ENCODE data around the gene ZP1. TPM values are rescaled to one million over a fixed set of nuclear protein-coding genes. Genes with fewer than 3 reads are reported as not detected.
A peak's percentile ranks its signal among the peaks of the same experiment; 100 is the strongest.

ZP1 gene
- total and polyA plus RNA-seq, 2 experiments from 2014 or later: 1.0 to 1.3 TPM

GRCh38 chr11:60873533-60873932 lies 6.2 kb downstream of the ZP1 start:
- no peak for TF ChIP-seq EZH2phosphoT487 (IDR thresholded peaks at IDR 0.05; ENCODE audit: insufficient read depth, low read depth)
- no peak for TF ChIP-seq EZH2 (IDR thresholded peaks at IDR 0.05; ENCODE audit: insufficient read depth, poor library complexity, severe bottlenecking)
- H3F3A ChIP-seq (ENCODE audit: insufficient read depth): no peaks in the 10 kb centered on the region
- no peaks in the 10 kb centered on the region for H3K79me2 ChIP-seq (ENCODE audit: insufficient read depth)
- in situ Hi-C loops (cut with MboI): no loop called here
- WGBS, 2 experiments (ENCODE audit: low coverage in 1 of 2, low lambda C conversion rate in 2 of 2, missing lambda C conversion rate in 2 of 2): 80 to 84% methylated on average over 12 of the region's 12 CpGs
- H2AFZ ChIP-seq: peak overlapping the region; percentile 67
- H3K4me3 ChIP-seq: 0 out of 2 replicates have a peak overlapping the region, but pooled peaks have one; percentile 28
- H3K4me2 ChIP-seq (ENCODE audit: unreplicated experiment): peak overlapping the region; percentile 10
- no peaks in the 10 kb centered on the region for H3K9me2 ChIP-seq (ENCODE audit: insufficient read depth)
- no peak overlapping the region for H3K27ac ChIP-seq
- DNase-seq: no peak
- no peaks in the 10 kb centered on the region for H3K27me3 ChIP-seq (replicated peaks; ENCODE audit: insufficient read depth)
- H3K36me3 ChIP-seq (ENCODE audit: low read depth): no peaks in the 10 kb centered on the region
- H3K9ac ChIP-seq: no peak overlapping the region
- no peaks in the 10 kb centered on the region for H3K9me3 ChIP-seq (ENCODE audit: low read depth)
- H4K20me1 ChIP-seq (ENCODE audit: insufficient read depth): no peaks in the 10 kb centered on the region
- peaks cover 22% of the 10 kb centered on the region for H3K4me1 ChIP-seq (ENCODE audit: insufficient read depth)

DNA sequence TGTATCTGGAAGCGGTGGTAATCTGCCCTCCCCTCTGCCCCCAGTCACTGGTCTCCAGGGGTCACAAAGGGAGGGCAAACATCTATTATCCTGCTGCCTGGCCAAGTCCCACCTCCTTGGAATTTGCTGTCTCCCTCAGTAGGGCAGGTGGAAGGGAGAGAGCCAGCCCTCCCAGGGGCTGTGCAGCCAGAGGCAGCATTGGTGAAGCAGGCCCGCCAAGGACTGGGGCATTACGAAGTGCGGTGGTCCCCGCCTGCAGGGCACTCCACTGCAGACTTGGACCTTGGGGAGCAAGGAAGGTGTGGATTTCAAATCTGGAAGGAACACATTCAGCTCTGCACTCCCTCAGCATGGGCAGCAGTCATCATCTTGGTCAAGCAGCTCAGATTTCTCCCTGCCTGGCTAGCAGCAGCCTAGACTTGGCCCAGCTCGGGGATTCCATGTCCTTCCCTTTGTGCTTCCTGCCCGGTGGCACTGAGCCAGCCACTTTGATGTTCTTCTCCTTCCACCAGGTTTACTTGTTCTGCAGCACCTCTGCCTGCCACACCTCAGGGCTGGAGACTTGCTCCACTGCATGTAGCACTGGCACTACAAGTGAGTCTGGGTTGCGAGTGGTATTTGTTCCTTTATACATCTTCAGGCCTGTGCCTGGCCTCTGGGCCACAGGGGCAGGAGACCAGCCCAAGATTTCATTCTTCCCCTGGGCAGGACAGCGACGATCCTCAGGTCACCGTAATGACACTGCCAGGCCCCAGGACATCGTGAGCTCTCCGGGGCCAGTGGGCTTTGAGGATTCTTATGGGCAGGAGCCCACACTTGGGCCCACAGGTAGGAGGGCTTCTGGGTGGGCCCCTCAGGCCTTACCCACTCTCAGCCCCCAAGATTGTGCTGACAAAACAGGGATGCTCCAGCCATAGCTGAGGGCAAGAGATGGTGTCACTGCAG lies 7.4 kb downstream of the ZP1 start:
- Histone ChIP-seq H3K4me3 (no peak overlapping the region), H3K27me3 (replicated peaks; ENCODE audit: insufficient read depth) (no peaks in the 10 kb centered on the region), H3K9me2 (ENCODE audit: insufficient read depth) (no peaks in the 10 kb centered on the region), H3K4me1 (ENCODE audit: insufficient read depth) (peaks cover 22% of the 10 kb centered on the region), H2AFZ (no peak overlapping the region), H3K9ac (no peak overlapping the region), H3K79me2 (ENCODE audit: insufficient read depth) (no peaks in the 10 kb centered on the region), H3F3A (ENCODE audit: insufficient read depth) (no peaks in the 10 kb centered on the region), H4K20me1 (ENCODE audit: insufficient read depth) (no peaks in the 10 kb centered on the region), H3K27ac (no peak overlapping the region), H3K36me3 (ENCODE audit: low read depth) (no peaks in the 10 kb centered on the region), H3K9me3 (ENCODE audit: low read depth) (no peaks in the 10 kb centered on the region), H3K4me2 (ENCODE audit: unreplicated experiment) (no peak overlapping the region)
- in situ Hi-C loops (cut with MboI): no loop called here
- 88 to 89% methylated on average over 13 of the region's 13 CpGs for WGBS, 2 experiments (ENCODE audit: low coverage in 1 of 2, low lambda C conversion rate in 2 of 2, missing lambda C conversion rate in 2 of 2)
- TF ChIP-seq EZH2 (IDR thresholded peaks at IDR 0.05; ENCODE audit: insufficient read depth, poor library complexity, severe bottlenecking): no peak
- no peak for TF ChIP-seq EZH2phosphoT487 (IDR thresholded peaks at IDR 0.05; ENCODE audit: insufficient read depth, low read depth)
- DNase-seq: no peak

GRCh38 chr11:60875366-60876167 lies 8.2 kb downstream of the ZP1 start:
- Histone ChIP-seq H3K4me2 (ENCODE audit: unreplicated experiment) (no peak overlapping the region), H2AFZ (no peak overlapping the region), H3F3A (ENCODE audit: insufficient read depth) (no peaks in the 10 kb centered on the region), H3K9me3 (ENCODE audit: low read depth) (no peaks in the 10 kb centered on the region), H3K4me1 (ENCODE audit: insufficient read depth) (peaks cover 22% of the 10 kb centered on the region), H3K4me3 (no peak overlapping the region), H3K36me3 (ENCODE audit: low read depth) (no peaks in the 10 kb centered on the region), H3K9me2 (ENCODE audit: insufficient read depth) (no peaks in the 10 kb centered on the region), H3K27me3 (replicated peaks; ENCODE audit: insufficient read depth) (no peaks in the 10 kb centered on the region), H4K20me1 (ENCODE audit: insufficient read depth) (no peaks in the 10 kb centered on the region), H3K79me2 (ENCODE audit: insufficient read depth) (no peaks in the 10 kb centered on the region), H3K27ac (no peak overlapping the region), H3K9ac (no peak overlapping the region)
- in situ Hi-C loops (cut with MboI): no loop called here
- no peak for DNase-seq
- WGBS, 2 experiments (ENCODE audit: low coverage in 1 of 2, low lambda C conversion rate in 2 of 2, missing lambda C conversion rate in 2 of 2): 68 to 71% methylated on average over 7 of the region's 7 CpGs
- TF ChIP-seq EZH2phosphoT487 (IDR thresholded peaks at IDR 0.05; ENCODE audit: insufficient read depth, low read depth): no peak
- TF ChIP-seq EZH2 (IDR thresholded peaks at IDR 0.05; ENCODE audit: insufficient read depth, poor library complexity, severe bottlenecking): no peak

DNA sequence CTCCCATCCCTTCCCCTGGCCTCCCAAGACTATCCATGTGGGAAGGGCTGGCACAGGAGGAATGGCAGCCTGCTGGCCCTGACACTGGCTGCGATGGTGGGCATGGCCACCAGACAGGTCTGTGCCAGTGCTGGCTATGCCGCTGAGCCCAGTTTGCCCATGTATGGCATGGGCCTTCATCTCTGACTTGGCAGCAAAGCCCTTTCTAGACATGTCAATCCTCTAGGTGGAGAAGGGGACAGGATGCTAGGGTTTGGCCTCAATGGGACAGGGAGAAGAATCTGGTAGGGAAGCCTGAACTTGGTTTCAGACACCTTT lies 8.8 kb downstream of the ZP1 start:
- H3K9me2 ChIP-seq (ENCODE audit: insufficient read depth): no peaks in the 10 kb centered on the region
- no peak overlapping the region for H2AFZ ChIP-seq
- in situ Hi-C loops (cut with MboI): no loop called here
- H3K27me3 ChIP-seq (replicated peaks; ENCODE audit: insufficient read depth): no peaks in the 10 kb centered on the region
- no peaks in the 10 kb centered on the region for H3F3A ChIP-seq (ENCODE audit: insufficient read depth)
- no peak overlapping the region for H3K27ac ChIP-seq
- TF ChIP-seq EZH2 (IDR thresholded peaks at IDR 0.05; ENCODE audit: insufficient read depth, poor library complexity, severe bottlenecking): no peak
- WGBS, 2 experiments (ENCODE audit: low coverage in 1 of 2, low lambda C conversion rate in 2 of 2, missing lambda C conversion rate in 2 of 2): 100% methylated on average over 2 of the region's 2 CpGs
- H3K4me1 ChIP-seq (ENCODE audit: insufficient read depth): peaks cover 22% of the 10 kb centered on the region
- no peak overlapping the region for H3K9ac ChIP-seq
- no peaks in the 10 kb centered on the region for H3K36me3 ChIP-seq (ENCODE audit: low read depth)
- no peaks in the 10 kb centered on the region for H3K9me3 ChIP-seq (ENCODE audit: low read depth)
- no peaks in the 10 kb centered on the region for H3K79me2 ChIP-seq (ENCODE audit: insufficient read depth)
- H4K20me1 ChIP-seq (ENCODE audit: insufficient read depth): no peaks in the 10 kb centered on the region
- H3K4me3 ChIP-seq: no peak overlapping the region
- H3K4me2 ChIP-seq (ENCODE audit: unreplicated experiment): no peak overlapping the region
- no peak for DNase-seq

Data from GM23248 (cell line).